COR-L47 (cell line): Measurements from ENCODE around the gene NAA80.

Experiments
- DNase-seq: peaks from one replicate; lab custom pipeline; 2025; lab: John Stamatoyannopoulos, UW

Gene NAA80, protein sequence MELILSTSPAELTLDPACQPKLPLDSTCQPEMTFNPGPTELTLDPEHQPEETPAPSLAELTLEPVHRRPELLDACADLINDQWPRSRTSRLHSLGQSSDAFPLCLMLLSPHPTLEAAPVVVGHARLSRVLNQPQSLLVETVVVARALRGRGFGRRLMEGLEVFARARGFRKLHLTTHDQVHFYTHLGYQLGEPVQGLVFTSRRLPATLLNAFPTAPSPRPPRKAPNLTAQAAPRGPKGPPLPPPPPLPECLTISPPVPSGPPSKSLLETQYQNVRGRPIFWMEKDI

DNA sequence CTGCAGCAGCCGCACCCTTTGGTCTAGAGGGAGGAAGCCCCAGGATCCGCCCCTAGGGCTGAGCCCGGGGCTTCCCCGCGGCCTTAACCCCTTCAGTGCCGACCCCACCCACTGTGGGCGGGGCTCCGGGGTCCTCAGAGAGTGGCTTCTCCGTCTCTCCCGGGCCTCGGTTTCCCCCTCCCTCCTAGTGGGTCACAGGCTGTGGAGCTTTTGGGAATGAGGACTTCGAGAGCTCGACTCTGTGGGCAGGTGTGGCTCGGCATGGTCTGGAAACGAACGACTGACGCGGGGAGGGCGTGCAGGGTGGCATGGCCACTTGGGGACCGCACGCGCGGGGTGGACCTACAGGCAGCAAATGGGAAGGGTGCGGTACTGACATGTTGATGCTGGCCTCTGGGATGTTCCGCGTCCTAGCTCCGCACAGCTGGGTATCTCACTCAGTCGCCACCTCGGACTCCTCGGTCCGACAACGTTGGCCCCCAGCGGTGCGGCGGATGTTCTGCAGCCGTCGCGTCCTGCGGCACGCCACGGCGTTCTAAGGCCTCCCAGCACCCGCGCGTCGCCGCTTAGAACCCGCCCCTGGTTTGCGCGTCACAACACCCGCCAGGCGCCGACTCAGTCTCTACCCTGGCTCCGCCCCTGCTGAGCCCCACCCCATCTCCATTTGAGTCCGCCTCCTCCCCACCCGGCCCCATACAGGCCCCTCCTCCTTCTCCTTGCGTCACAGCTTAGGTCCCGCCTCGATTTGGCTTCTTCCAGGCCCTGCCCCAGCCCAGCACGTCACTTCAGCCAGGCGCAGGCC lies at the start of gene NAA80, which contains the start of gene HYAL3:
NAA80 (minus strand) TSS at position 570 of the 802 bp plus-strand sequence. CDS start 1,942 bp downstream, outside the sequence.
HYAL3 (minus strand) TSS at position 570 of the 802 bp plus-strand sequence. CDS start 3,803 bp downstream, outside the sequence.
- peak; percentile 91 for DNase-seq

DNA sequence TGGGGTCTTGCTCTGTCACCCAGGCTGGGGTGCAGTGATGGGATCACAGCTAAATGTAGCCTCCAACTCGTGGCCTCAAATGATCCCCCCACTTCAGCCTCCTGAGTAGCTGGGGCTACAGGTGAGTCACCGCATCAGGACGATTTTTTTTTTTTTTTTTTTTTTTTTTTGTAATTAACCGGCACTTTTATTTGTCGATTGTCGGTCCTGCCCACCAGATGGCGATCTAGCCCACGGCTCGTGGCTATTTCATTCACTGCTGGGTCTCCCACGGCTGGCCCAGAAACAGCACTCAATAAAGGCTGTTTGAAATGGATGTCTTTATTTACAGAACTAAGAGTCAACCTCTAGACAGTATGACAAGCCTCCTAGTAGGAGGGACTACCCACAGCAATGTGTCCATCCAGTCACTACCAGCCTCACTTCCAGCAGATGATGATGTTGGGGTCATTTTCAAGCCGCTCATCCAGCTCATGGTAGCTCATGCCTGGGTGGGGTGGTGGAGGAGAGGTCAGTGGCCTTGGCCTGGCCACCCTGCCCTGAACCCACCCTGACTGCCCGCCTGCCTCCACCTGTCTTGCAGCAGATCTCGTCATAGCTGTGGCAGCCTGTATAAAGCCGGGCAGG lies 48.1 kb upstream of the NAA80 start:
- DNase-seq: peak; percentile 46

DNA sequence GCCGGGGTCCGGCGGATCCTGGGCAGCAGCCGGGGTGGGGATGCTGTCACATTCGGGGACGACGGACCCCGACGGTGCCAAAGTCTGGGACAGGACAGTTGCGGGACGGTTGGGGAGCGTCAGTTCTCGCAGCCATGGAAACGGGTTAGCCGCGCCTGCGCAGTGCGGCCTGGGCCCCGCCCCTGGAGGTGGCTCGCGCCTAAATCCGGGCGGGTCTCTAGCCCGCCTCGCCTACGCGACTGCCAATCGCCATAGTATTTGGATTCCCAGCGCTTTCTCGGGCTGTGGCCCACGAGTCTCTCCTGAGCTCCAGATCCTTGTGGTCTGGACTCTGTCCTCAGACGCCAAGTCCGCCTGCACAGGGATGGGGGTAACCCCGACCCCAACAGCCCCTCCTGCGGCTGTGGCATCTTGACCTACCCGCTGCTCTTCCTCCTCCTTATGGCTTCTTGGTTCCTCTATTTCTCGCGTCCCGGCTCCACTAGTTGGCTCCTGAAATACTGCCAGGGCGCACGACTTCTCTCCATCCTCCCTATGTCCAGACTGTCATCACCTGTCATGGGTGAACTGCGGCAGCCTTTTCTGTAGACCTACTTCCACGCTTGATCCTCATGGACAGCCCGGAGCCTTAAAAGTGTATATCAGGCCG lies 46.5 kb upstream of the NAA80 start, which contains the start of gene ZMYND10:
ZMYND10 (minus strand) TSS at position 147 of the 649 bp plus-strand sequence. CDS start 153 bp downstream, outside the sequence.
- peak; percentile 5 for DNase-seq

DNA sequence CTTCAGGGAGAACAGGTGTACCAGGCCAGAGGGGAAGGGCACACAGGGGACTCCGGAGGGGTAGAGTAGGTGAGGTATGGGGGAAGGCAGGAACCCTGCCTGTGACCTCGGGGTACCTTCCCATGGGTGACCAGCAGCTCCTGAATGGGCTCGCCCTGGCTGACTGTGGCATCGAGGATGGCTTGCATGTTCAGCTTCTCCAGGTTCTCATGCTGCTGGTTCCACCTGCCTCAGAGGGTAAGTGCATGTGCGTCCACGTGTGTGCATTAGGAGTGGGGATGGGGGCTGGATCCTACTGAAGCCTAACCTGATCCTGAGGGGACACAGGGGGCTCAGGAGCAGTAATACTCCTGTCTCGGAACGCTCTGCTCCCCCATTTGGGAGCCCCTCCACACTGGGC lies 45.8 kb upstream of the NAA80 start:
- no peak for DNase-seq

DNA sequence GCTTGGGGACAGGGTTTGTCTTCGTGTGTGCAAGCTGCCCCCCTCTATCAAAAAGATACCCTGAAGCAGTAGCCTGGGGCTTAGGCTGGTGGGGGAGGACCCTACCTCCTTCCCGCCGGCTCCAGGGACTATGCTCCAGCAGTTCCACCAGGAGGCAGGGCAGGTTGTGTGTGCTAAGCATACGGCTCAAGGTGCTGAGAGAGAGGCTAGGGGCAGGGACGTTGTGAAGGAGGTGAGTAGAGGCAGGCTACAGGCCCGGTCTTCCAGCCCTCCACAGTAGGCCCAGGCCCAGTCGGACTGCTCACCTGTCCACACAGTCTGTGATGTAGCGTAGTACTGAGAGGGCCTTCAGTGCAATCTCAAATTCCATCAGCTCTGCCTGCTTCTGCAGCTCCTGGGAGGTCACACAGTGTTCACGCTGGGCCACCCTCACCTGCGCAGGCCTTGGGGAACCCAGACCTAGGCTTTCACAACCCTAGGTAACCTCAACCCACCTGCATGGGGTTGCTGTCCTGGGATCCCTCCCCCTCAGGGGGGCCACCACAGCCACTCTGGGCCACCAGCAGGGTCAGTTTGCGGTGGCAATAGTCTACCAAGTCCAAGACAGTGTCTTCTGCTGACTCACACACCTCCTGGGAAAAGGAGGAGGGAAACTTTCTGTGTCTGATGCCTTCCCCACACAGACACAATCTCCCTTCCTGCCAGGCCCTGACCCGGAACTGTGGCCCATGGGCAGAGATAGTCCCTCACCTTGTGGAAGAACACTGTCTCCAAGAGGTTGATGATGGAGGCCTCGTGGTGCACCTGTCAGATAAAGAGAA lies 43.8 kb upstream of the NAA80 start:
- no peak for DNase-seq

DNA sequence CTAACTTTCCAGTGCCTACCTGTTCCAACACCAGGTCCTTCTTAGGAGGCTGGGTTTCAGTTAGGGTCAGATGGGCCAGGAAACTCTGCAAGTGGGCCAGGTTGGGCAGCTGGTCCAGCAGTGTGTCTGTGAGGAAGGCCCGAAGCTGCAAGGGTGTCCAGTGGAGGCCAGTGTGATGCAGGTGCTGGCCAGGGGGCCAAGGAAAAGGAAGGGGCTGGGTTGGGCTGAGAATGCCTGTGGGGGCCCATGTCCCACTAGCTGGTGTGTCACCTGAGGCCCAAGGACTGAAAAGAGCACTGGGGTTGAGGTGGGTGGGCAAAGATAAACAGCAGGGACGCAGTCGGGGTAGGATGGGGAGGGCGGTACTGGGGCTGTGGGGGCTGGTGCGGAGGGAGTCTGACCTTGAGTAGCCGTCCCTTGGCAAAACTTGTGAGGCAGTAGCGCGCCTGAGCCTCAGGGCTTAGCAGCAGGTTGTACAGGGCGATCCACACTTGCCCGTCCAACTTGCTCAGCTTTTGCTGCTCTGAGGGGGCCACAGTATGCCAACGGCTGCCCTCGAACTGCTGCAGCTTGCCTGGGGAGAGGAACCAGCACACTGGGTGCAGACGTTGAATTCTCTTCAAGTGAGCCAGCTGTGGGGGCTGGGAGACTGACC lies 42.9 kb upstream of the NAA80 start:
- DNase-seq: no peak

DNA sequence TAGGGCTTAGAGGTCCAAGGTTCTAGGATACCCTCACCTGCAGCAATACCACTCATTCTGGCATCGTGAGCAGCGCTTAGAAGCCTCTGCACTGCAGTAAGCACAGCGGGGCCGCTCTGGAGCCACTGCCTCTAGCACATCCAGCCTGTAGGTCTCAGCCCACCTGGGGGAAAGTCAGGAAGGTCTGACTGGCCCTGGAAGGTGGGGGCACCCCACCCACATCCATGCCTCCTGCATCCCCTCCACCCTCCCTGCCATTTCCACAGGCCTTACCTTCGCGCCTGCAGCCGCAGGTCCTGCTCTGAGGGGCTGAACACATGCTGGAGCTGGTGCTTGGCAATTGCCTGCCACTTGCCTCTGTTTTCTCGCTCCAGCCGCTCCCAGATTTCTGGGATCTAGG lies 42.3 kb upstream of the NAA80 start:
- DNase-seq: no peak

DNA sequence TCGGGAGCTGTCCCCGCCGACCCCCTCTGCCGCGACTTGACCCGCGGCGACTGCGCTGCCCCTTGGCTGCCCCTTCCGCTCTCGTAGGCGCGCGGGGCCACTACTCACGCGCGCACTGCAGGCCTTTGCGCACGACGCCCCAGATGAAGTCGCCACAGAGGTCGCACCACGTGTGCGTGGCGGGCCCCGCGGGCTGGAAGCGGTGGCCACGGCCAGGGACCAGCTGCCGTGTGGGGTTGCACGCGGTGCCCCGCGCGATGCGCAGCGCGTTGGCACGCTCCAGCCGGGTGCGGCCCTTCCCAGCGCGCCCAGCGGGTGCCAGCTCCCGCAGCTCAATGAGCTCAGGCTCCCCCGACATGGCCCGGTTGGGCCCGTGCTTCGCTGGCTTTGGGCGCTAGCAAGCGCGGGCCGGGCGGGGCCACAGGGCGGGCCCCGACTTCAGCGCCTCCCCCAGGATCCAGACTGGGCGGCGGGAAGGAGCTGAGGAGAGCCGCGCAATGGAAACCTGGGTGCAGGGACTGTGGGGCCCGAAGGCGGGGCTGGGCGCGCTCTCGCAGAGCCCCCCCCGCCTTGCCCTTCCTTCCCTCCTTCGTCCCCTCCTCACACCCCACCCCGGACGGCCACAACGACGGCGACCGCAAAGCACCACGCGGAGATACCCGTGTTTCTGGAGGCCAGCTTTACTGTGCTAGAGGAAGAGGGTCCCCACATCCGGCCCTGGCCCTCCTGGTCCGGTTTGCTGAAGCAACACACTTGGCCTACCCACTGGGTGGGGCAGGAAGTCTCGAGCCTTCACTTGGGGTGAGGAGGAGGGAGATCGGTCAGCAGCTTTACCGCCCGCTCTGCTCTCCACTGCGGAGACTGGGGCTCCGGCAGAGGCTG lies 41.5 kb upstream of the NAA80 start, which contains the start of gene RASSF1:
RASSF1 (minus strand) TSS at position 389 of the 882 bp plus-strand sequence; CDS start at position 358, 31 bp downstream.
- no peak for DNase-seq

DNA sequence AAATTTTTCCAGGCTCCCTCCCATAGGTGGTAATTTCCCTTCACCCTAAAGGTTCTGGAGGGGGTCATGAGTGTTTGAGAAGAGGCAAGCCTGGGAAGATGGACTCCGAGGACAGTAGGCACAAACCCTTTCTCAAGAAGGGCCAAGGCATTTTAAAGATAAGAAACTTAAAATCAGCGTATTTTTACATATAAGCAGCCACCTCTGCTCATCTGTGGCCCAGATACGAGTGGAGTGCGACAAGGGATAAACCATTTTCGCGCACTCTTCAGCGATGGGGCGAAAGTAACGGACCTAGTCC lies 40.9 kb upstream of the NAA80 start:
- DNase-seq: no peak

DNA sequence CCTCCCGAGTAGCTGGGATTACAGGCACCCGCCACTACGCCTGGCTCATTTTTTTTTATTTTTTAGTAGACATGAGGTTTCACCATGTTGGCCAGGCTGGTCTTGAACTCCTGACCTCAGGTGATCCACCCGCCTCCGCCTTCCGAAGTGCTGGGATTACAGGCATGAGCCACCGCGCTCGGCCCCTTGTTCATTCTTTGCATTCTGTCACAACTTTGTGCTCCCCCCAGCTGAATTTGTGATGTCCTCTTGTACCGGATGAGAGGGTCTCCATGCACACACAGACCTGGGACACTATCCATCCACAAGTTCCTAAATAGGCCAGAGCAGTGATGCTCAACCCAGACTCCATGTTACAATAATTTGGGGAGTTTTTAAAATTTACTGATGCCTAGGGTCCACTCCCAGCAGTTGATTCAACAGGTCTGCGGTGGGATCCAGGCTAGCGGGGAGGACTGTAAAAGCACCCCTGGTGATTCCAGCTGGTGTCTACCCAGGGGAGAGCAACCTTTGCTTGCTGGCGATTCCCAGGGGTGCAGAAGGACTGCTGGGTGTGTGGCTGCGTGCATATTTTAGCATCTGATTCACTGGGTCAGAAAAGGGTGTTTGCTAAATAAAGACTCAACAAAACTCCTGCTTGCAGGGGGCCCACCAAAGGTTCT lies 40.4 kb upstream of the NAA80 start:
- no peak for DNase-seq

DNA sequence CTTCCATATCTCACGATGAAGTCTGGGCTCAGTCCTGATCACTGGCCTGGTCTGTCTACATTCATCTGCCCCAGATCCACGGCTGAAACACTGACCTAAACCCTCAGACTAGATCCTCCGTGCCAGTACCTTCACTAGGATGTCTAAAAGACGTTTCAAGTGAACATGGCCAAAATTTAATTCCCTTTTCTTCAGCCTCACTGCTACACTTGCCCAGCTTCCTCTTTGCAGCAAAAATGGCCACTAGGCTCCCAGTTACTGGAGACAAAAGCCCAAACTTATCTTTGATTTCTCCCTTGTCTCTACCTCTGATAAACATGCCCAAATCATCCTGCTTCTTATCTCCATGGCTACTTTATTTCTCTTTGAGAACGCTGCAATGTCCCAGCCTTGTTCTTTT lies 39.8 kb upstream of the NAA80 start:
- no peak for DNase-seq

DNA sequence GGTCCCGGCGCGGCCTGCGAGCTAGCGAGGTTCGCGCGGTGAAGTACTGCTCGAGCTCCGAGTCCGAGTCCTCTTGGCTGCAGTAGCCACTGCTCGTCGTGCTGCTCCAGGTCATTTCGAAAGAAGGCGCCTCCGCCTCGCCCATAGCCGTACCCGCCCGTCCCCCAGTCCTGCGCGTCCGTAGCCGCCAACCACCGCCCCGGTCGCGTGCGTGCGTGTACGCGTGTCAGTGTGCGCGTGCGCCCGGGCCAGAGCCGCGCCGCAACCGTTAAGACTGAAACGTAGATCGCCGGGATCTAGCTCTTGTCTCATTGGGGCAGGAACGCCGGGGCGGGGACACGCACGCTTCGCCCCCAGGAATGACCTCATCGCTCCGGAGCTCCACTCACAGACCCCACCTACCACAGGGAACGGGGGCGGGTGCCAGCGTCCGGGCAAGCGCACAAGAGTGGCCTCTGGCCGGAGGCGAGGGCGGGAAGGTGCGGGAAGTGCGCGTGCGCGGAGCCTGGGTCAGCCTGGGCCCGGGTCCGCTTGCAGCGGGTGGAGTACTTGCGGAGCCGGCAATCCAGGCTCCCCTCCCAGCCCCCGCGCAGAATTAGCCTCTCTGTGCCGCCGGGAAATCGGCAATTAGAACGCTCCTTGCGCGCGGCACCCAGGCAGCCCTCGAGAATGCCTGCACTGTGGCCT lies 38.1 kb upstream of the NAA80 start:
- DNase-seq: peak; percentile 90

DNA sequence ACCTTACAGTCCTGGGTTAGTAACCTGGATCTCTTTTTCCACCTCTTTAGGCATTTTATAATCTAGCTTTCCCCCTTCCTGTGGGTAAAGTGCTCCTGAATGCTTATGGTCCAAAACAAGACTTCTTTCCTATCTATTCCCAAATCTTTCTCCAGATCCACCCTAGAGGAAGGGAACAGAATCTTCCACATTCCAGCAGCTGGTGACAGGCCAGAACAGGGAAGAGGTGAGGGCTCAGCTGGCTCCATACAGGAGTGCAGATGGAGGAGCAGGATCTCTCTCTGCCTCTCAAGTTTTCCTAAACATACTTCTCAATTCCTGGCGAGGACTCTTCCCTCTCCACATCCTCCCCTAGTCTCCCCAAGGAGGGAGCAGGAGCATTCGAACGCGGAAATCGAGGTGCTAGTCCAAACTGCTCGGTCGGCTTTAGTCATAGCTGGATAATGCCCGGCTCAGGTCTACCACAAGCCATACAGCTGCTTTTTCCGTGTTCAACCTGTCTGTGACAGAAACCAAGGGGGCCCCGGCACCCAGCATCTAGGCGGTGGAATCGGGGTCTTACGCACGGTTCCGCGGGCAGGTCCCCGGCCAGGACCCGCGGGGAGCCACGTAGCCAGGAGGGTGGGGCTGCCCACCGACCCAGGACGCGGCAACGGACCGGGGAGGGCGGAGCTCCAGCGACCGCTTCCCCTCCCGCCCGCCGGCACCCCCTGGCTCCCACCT lies 37.4 kb upstream of the NAA80 start:
- no peak for DNase-seq

DNA sequence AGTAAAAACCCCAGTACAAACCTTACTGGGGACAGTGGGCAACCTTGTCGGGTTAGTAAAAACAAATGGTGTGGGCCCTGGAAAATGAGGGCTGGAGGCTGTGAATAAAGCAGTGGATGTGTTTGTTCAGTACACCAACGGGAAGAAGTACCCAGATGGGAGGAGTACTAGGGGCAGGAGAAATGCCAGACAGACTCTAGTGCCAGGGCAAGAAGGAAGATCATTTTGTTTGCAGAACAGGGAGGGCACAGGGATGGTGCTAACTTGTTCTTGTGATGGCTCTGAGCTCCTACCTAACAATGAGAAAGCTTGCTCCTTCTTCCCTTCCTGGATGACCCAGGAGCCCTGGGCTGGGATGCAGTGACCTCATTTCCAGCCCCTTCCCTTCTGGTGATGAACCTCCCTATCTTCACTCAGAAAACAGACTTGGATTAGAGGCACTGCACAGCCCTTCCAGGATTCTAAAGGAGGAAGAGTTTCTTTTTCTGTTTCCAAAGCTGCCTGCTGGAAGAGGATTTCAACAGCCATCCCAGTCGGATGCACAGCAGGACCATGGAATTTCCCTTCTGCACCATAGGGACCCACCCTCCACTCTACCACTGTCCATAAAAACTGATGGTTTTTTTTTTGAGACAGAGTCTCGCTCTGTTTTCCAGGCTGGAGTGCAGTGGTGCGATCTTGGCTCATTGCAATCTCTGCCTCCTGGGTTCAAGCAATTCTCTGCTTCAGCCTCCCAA lies 35.3 kb upstream of the NAA80 start:
- DNase-seq: no peak

DNA sequence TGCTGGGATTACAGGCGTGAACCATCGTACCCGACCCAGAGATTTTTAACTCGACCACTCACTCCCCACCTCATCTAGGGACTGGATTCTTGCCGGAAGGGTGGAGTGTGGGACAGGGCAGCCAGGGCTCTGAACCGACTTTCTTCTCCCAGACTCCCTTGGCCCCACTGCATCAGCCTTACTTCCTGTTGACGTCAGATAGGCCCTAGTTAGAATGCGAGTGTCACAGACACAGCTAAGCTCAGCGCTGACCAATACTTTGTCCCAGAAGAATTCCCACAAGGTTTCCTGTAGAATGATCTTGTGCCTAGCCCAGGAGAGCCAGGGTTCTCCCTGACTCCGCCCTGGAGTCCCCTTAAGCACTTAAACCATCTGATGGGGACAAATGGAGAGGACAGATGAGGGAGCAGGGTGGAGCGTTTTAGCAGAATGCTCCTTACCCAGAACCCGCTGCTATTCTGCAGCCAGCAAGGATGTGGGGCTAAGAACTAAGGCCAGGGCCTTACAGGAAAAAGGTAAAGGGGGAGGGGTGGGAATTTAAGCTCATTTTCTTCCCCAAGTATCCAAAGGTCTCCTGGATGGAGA lies 34.6 kb upstream of the NAA80 start:
- no peak for DNase-seq

DNA sequence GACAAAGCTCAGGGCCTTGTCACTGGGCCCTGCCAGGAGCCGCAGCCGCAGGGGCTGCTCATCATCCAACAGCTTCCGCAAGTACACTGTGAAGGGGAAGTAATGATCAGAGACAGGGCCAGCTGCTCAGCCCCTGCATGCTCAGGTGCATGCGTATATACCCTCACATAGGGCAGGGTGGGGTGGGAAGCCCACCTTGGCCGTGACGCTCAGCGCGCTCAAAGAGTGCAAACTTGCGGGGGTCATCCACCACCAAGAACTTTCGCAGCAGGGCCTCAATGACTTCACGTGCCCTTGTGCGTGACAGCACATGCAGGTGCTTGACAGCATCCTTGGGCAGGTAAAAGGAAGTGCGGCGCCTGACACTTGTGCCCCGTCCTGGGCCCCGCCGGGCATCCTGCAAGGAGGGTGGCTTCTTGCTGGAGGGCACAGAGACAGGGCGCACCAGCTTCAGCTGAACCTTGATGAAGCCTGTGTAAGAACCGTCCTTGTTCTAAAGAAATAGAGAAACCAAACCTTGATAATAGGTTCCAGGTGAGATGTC lies 32.2 kb upstream of the NAA80 start:
- DNase-seq: no peak

DNA sequence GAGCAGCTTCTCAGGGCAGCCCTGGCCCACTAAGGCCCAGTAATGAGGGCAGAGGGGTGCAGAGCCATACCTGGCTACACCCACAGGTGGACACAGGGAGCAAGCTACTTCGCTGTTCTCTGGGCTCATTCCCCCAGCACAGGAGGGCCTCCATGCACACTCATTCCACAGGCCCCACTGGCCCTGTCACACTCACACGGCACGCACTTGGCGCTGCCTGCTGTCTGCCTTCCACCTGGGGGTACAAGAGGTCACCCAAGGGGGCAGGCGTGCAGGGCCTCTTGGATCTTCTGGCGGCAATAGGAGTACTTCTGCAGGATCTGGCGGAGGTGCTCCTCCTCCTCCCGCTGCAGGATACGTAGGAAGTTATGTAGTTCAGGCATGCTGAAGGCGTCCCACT lies 31.1 kb upstream of the NAA80 start:
- DNase-seq: no peak
